Measurements from ENCODE around the gene EIF4G3.

DNA sequence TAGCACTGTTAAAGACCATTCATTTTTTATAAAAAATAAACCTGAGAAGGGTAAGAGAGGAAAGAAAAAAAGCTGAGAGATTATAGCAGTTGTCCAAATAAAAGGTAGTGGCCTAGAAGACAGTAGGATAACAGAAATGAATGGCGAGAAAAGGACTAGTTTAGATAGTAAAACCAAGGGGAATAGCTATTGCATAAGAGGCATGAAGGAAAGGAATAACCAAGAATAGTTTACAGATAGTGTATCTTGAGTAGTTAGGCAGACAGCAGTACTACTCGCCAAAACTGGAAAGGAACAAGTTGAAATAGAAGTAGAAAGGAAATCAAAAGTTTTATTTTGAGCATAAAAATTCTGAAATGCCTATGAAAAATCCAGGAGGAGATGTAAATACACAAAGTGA lies 70.5 kb downstream of the EIF4G3 start:
- TF ChIP-seq CTCF (IDR thresholded peaks at IDR 0.05; ENCODE audit: insufficient read depth, low read length, poor library complexity, severe bottlenecking) (no peak), EZH2phosphoT487 (conservative IDR thresholded peaks at IDR 0.05; ENCODE audit: low read length) (no peak)
